Breast epithelium (tissue), 3 donors: ENCODE data around the gene NOL4L.

Source experiments
- POLR2AphosphoS5 ChIP-seq, 3 donors: sonication (generic); formaldehyde crosslinking; IDR thresholded peaks; one replicate each; pipeline ENCODE4 v1.6.1; 2017; ENCODE audit warnings: antibody characterized with exemption in 3 of 3
- TF ChIP-seq, protein P1 (sequence below), 3 donors: fragments of 450-650 bp; IDR thresholded peaks; one replicate each; pipeline ENCODE4 v1.5.1; 2016 to 2017; ENCODE audit warnings: antibody characterized with exemption in 3 of 3, mild to moderate bottlenecking in 3 of 3, moderate library complexity in 3 of 3

DNA sequence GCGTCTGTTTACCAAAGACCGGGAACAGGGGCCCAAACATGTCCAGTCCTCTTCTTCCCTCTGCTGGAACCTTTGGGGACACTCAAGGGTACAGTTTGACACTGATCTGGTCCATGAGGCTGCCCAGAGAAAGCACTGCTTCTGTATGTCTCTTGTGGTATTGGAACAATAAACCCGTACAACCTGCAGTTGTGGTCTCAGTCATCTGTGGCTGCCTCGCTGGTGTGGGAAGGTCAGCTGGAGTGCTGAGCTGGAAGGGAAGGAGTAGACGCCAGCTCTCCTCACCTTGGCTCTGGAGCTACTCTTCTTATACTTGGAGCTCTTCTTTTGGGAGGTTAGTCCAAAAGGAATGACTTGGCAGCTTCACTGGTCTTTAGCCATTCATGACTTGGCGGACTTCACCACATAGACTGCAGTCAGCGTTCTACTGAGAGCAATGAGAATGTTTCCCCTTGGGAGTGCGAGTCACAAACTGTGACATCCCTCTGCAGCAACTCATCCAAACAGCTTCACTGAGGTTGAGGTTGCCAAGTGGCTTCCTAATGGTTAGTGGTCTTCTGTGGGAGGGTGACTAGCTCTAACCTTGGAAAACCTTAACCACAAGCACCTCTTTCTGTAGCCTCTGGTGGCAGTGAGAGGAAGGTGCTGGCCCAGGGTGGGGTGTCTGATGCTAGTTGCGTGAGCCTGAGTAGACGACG, 145.9 kb downstream of the NOL4L start:
- TF ChIP-seq, protein P1, sequence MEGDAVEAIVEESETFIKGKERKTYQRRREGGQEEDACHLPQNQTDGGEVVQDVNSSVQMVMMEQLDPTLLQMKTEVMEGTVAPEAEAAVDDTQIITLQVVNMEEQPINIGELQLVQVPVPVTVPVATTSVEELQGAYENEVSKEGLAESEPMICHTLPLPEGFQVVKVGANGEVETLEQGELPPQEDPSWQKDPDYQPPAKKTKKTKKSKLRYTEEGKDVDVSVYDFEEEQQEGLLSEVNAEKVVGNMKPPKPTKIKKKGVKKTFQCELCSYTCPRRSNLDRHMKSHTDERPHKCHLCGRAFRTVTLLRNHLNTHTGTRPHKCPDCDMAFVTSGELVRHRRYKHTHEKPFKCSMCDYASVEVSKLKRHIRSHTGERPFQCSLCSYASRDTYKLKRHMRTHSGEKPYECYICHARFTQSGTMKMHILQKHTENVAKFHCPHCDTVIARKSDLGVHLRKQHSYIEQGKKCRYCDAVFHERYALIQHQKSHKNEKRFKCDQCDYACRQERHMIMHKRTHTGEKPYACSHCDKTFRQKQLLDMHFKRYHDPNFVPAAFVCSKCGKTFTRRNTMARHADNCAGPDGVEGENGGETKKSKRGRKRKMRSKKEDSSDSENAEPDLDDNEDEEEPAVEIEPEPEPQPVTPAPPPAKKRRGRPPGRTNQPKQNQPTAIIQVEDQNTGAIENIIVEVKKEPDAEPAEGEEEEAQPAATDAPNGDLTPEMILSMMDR (IDR thresholded peaks at IDR 0.05): no peak
- TF ChIP-seq POLR2AphosphoS5 (IDR thresholded peaks at IDR 0.05): no peak
